Stimulated activated CD8-positive, alpha-beta memory T cell treated with anti-CD3 and anti-CD28 coated beads, Interleukin-7, amount 100 ng/mL, for 48 hours (primary cell): ENCODE results near the gene CENPB.
"Not testable (repeated sequence)": the region's sequence is repeated elsewhere in the genome, so short reads cannot be mapped to it uniquely, and the experiment has no call there.

Experiments
- DNase-seq, 2 donors: peaks; one replicate each; pipeline ENCODE4 v3.0.0-alpha.2; 2020; ENCODE audit warnings: low read depth in 1 of 2; ENCODE audit errors: extremely low read depth in 1 of 2

The CENPB gene

GRCh38 chr20:3811467-3812258, 25.1 kb upstream of the CENPB start:
- peak; percentile 79 to 91 for DNase-seq

GRCh38 chr20:3808544-3808943, 22.0 kb upstream of the CENPB start:
- DNase-seq: no peak

- no peak for DNase-seq
Observed at GRCh38 chr20:3804781-3805180, 18.2 kb upstream of the CENPB start.

GRCh38 chr20:3804254-3804751, 17.8 kb upstream of the CENPB start:
- DNase-seq: no peak

GRCh38 chr20:3803854-3804253, 17.3 kb upstream of the CENPB start:
- no peak for DNase-seq

GRCh38 chr20:3803289-3803688, 16.7 kb upstream of the CENPB start:
- no peak for DNase-seq

GRCh38 chr20:3802524-3803239, 16.1 kb upstream of the CENPB start:
- no peak for DNase-seq

GRCh38 chr20:3801846-3802245, 15.3 kb upstream of the CENPB start:
- no peak for DNase-seq

- DNase-seq: no peak
Observed at GRCh38 chr20:3801299-3801698, 14.8 kb upstream of the CENPB start.

GRCh38 chr20:3800878-3801260, 14.3 kb upstream of the CENPB start:
- no peak for DNase-seq

- DNase-seq: no peak
Observed at GRCh38 chr20:3800256-3800877, 13.8 kb upstream of the CENPB start.

- no peak for DNase-seq
Observed at GRCh38 chr20:3798908-3799248, 12.3 kb upstream of the CENPB start.

GRCh38 chr20:3798373-3798768, 11.8 kb upstream of the CENPB start:
- DNase-seq: no peak

- peak in 1 of 2 donors; percentile 49 for DNase-seq
Observed at GRCh38 chr20:3797592-3798372, 11.2 kb upstream of the CENPB start.

- no peak for DNase-seq
Observed at GRCh38 chr20:3797226-3797545, 10.6 kb upstream of the CENPB start.

GRCh38 chr20:3796477-3797225, 10.1 kb upstream of the CENPB start:
- no peak for DNase-seq

GRCh38 chr20:3795511-3796468, 9.2 kb upstream of the CENPB start, which contains the start of gene CDC25B:
Gene CDC25B, plus strand, starts transcription at chr20:3796310. Its CDS starts 222 bp downstream, at chr20:3796532.
- peak; percentile 76 to 89 for DNase-seq

- DNase-seq: no peak
Observed at GRCh38 chr20:3794701-3795420, 8.3 kb upstream of the CENPB start.

- DNase-seq: not testable (repeated sequence)
Observed at GRCh38 chr20:3794168-3794567, 7.6 kb upstream of the CENPB start.
